ENCODE measurements around the gene TSPAN3.

The TSPAN3 gene

DNA sequence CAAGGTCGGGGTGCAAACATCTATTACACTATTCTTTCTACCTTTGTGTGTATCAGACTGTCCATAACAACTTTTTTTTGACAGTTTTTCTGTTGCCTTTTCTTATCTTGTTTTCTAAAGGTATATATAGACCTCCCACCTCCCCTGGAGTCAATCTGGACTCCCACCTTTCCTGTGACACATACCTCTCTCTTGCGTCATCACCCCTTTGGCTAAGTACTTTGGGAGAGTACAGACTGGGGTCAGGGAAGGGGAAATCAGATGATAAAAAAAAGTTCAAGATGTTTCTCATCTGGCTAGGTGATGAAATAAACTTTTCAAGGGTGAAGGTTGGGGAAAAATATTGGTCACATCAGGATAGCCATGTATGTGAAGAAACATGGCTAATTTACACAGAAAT is 17.2 kb downstream of the TSPAN3 start:
- TF ChIP-seq, protein P1, sequence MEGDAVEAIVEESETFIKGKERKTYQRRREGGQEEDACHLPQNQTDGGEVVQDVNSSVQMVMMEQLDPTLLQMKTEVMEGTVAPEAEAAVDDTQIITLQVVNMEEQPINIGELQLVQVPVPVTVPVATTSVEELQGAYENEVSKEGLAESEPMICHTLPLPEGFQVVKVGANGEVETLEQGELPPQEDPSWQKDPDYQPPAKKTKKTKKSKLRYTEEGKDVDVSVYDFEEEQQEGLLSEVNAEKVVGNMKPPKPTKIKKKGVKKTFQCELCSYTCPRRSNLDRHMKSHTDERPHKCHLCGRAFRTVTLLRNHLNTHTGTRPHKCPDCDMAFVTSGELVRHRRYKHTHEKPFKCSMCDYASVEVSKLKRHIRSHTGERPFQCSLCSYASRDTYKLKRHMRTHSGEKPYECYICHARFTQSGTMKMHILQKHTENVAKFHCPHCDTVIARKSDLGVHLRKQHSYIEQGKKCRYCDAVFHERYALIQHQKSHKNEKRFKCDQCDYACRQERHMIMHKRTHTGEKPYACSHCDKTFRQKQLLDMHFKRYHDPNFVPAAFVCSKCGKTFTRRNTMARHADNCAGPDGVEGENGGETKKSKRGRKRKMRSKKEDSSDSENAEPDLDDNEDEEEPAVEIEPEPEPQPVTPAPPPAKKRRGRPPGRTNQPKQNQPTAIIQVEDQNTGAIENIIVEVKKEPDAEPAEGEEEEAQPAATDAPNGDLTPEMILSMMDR (IDR thresholded peaks at IDR 0.05; ENCODE audit: poor library complexity, severe bottlenecking): no peak
- ATAC-seq (ENCODE audit: low read depth) (peak; percentile 41; the same call in 1 of the 3 replicates), DNase-seq (ENCODE audit: low spot score) (no peak)
- Histone ChIP-seq H3K4me1 (ENCODE audit: insufficient read depth, poor library complexity, severe bottlenecking) (peaks cover 17% of the 10 kb centered on the region), H3K27ac (ENCODE audit: poor library complexity, severe bottlenecking) (no peak overlapping the region), H3K9me3 (ENCODE audit: severe bottlenecking) (no peaks in the 10 kb centered on the region), H3K4me3 (ENCODE audit: severe bottlenecking) (no peak overlapping the region), H3K27me3 (ENCODE audit: insufficient read depth, poor library complexity, severe bottlenecking) (no peaks in the 10 kb centered on the region), H3K36me3 (ENCODE audit: low read depth) (peaks cover 48% of the 10 kb centered on the region)

- H3K27me3 ChIP-seq (ENCODE audit: insufficient read depth, poor library complexity, severe bottlenecking): no peaks in the 10 kb centered on the region
- ATAC-seq (ENCODE audit: low read depth): no peak
- peaks cover 57% of the 10 kb centered on the region for H3K36me3 ChIP-seq (ENCODE audit: low read depth)
- peaks cover 7% of the 10 kb centered on the region for H3K4me1 ChIP-seq (ENCODE audit: insufficient read depth, poor library complexity, severe bottlenecking)
- no peaks in the 10 kb centered on the region for H3K9me3 ChIP-seq (ENCODE audit: severe bottlenecking)
- no peak overlapping the region for H3K27ac ChIP-seq (ENCODE audit: poor library complexity, severe bottlenecking)
- DNase-seq (ENCODE audit: low spot score): no peak
- TF ChIP-seq, protein P1 (IDR thresholded peaks at IDR 0.05; ENCODE audit: poor library complexity, severe bottlenecking): no peak
- no peak overlapping the region for H3K4me3 ChIP-seq (ENCODE audit: severe bottlenecking)
Measured at GRCh38 chr15:77052556-77052955, 18.4 kb downstream of the TSPAN3 start.

- TF ChIP-seq, protein P1 (IDR thresholded peaks at IDR 0.05; ENCODE audit: poor library complexity, severe bottlenecking): no peak
- Histone ChIP-seq H3K27me3 (ENCODE audit: insufficient read depth, poor library complexity, severe bottlenecking) (no peaks in the 10 kb centered on the region), H3K4me3 (ENCODE audit: severe bottlenecking) (no peak overlapping the region), H3K27ac (ENCODE audit: poor library complexity, severe bottlenecking) (no peak overlapping the region), H3K4me1 (ENCODE audit: insufficient read depth, poor library complexity, severe bottlenecking) (no peaks in the 10 kb centered on the region), H3K9me3 (ENCODE audit: severe bottlenecking) (no peaks in the 10 kb centered on the region), H3K36me3 (ENCODE audit: low read depth) (peaks cover 46% of the 10 kb centered on the region)
- no peak for DNase-seq (ENCODE audit: low spot score)
- ATAC-seq (ENCODE audit: low read depth): no peak
Measured at GRCh38 chr15:77048135-77048876, 22.6 kb downstream of the TSPAN3 start.

DNA sequence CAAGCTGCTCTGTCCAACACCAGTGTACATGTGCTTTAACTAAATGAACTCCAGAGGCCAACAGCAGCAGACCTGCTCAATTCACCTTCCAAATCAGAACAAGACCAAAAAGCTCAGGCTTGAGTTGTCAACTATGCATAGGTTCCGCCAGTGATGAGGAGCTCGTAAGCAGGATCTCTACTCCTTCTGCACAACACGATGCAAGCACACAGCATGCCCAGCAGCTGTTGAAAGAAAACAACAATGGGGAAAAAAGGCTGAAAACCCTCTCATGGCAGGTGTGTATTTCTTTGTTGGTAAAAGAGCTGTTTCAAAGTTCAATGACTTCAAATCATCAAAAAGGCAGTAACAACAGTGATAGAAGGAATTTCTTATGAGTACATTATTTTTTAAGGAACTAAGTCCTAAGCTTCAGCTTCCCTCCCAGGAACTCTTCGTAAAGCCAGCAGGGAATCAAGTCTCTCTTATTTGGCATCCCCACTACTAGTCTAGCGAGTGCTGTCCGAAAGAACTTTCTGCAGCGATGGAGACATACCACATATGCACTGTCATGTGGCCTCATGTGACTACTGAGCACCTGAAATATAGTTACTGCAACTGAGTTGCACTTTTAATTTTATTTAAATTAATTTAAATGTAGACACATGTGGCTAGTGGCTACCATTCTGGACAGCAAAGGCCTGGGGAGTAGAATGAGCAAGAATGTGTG is 24.1 kb downstream of the TSPAN3 start:
- no peak for DNase-seq (ENCODE audit: low spot score)
- no peaks in the 10 kb centered on the region for H3K9me3 ChIP-seq (ENCODE audit: severe bottlenecking)
- H3K27me3 ChIP-seq (ENCODE audit: insufficient read depth, poor library complexity, severe bottlenecking): no peaks in the 10 kb centered on the region
- peaks cover 34% of the 10 kb centered on the region for H3K36me3 ChIP-seq (ENCODE audit: low read depth)
- H3K27ac ChIP-seq (ENCODE audit: poor library complexity, severe bottlenecking): no peak overlapping the region
- H3K4me3 ChIP-seq (ENCODE audit: severe bottlenecking): no peak overlapping the region
- no peak for ATAC-seq (ENCODE audit: low read depth)
- H3K4me1 ChIP-seq (ENCODE audit: insufficient read depth, poor library complexity, severe bottlenecking): no peaks in the 10 kb centered on the region
- TF ChIP-seq, protein P1 (IDR thresholded peaks at IDR 0.05; ENCODE audit: poor library complexity, severe bottlenecking): no peak

DNA sequence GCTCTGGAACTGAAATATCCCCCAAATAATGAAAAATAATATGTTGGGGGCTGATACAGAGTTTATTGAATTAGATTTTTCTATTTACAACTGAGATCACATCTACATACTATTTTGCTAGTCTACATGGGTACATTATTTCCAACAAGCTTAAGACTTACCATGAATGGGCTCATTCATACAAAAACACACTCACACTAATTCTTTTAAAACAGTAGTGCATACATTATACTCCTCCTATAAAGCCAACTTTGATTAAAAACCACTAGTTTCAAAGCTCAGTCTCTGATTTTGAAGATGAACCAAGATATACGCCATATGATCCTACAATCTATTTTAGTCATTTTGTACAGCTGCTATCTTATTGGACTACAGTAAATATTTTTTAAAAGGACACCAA is 24.9 kb downstream of the TSPAN3 start:
- Histone ChIP-seq H3K36me3 (ENCODE audit: low read depth) (peaks cover 32% of the 10 kb centered on the region), H3K27ac (ENCODE audit: poor library complexity, severe bottlenecking) (no peak overlapping the region), H3K27me3 (ENCODE audit: insufficient read depth, poor library complexity, severe bottlenecking) (no peaks in the 10 kb centered on the region), H3K4me3 (ENCODE audit: severe bottlenecking) (no peak overlapping the region), H3K9me3 (ENCODE audit: severe bottlenecking) (no peaks in the 10 kb centered on the region), H3K4me1 (ENCODE audit: insufficient read depth, poor library complexity, severe bottlenecking) (no peaks in the 10 kb centered on the region)
- DNase-seq (ENCODE audit: low spot score) (no peak), ATAC-seq (ENCODE audit: low read depth) (no peak)
- TF ChIP-seq, protein P1 (IDR thresholded peaks at IDR 0.05; ENCODE audit: poor library complexity, severe bottlenecking): no peak
